ENCODE data around the gene MACC1.
"Not testable (repeated sequence)": the region's sequence is repeated elsewhere in the genome, so short reads cannot be mapped to it uniquely, and the experiment has no call there.

Gene MACC1

GRCh38 chr7:20229081-20229480 is 11.9 kb upstream of the MACC1 start:
- DNase-seq (ENCODE audit: low read depth) = no peak

DNA sequence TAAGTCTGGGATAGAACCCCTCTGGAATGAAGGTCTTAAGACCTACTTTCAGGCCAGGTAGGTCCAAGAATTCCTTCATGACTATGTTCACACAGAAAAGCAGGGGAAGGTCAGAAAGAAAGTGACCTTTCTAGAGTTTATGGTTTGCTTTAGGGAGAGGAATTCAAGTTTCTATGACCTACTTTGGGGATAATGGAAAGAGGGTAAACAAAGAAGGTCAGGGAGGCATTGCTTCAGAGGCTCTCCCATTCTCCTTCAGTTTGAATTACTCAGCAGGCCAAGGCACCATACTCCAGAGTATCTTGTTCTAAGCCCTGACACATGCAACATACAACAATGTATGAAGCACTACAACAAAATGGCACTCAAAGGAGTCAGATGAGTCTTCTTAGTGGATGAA is 11.5 kb upstream of the MACC1 start:
- DNase-seq (ENCODE audit: low read depth) = no peak

GRCh38 chr7:20227291-20227795 is 10.2 kb upstream of the MACC1 start:
- DNase-seq (ENCODE audit: low read depth) = no peak

- DNase-seq (ENCODE audit: low read depth) = no peak
Observed at GRCh38 chr7:20226860-20227259, 9.7 kb upstream of the MACC1 start.

DNA sequence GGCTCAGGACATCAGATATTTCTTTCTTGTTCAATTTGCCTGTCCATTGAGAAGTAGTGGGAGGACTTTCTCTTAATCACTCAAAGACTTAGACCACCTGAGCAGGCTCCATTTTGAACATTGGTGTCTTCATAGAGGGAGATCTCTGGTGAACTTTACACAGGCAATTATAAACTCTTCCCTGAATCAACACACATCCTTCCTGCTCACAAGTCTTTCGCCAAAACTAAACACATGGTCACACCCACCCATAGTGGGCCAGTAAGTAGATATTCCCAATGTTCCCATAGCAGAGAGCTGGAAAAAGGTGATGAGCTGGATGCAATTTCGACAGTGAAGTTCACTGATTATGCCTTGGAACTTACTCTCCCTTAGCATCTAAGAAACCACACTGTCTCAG is 8.2 kb upstream of the MACC1 start:
- no peak for DNase-seq (ENCODE audit: low read depth)

- no peak for DNase-seq (ENCODE audit: low read depth)
Observed at GRCh38 chr7:20224025-20224424, 6.8 kb upstream of the MACC1 start.

- no peak for DNase-seq (ENCODE audit: low read depth)
Observed at GRCh38 chr7:20223356-20223755, 6.2 kb upstream of the MACC1 start.

DNA sequence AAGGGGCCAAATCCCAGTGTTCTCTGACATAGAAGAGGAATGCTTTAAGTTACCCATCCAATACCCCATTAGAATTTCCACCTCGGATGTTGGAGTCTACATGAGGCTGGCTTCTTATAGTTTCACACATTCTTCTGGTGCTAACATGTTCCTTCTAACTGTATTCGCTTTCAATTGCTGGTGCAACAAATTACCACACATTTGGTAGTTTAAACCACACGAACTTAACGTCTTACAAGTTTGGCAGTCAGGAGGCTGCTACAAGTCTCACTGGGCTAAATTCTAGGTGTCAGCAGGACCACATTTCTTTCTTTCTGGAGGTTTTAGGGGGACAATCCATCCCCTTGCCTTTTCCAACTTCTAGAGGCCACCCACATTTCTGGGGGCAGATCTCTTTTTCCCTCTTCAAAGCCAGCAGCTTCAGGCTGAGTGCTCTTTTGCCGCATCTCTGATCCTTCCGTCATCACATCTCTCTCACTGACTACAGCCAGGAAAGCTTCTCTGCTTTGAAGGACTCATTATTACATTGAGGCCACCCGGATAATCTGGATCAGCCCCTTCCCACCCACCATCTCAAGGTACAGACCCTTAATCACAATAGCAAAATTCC is 5.1 kb upstream of the MACC1 start:
- no peak for DNase-seq (ENCODE audit: low read depth)

DNA sequence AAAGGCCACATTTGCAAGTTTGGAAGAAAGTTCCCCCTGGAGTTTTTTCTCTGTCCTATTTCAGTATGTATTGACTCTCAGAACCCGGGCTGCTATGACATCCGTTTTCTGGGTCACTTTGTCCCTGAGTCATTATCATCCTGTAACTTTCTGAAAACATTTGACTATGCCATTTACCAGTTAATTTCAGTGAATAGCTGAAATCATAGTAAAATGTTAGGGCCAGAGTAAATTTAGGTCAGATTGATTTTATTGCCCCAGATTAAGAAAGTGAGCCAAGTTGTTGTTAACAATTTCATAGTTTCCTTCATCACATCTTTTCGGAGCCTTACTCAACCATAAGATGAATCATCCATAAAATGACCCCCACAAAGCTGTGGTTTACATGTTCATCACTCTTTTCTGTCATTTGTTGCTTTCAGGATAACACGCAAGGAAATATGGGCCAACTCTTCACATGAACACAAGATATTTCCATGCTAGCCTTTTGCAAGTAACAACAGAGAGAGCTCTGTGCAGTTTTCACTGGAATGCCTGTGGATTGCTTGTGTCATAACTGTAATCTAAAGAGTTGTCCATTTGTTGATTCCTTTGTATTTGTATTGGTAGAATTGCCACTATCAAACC is 3.9 kb upstream of the MACC1 start:
- no peak for DNase-seq (ENCODE audit: low read depth)

GRCh38 chr7:20220293-20220761 is 3.1 kb upstream of the MACC1 start:
- DNase-seq (ENCODE audit: low read depth) = no peak

GRCh38 chr7:20219446-20220292 is 2.5 kb upstream of the MACC1 start:
- DNase-seq (ENCODE audit: low read depth) = no peak

DNA sequence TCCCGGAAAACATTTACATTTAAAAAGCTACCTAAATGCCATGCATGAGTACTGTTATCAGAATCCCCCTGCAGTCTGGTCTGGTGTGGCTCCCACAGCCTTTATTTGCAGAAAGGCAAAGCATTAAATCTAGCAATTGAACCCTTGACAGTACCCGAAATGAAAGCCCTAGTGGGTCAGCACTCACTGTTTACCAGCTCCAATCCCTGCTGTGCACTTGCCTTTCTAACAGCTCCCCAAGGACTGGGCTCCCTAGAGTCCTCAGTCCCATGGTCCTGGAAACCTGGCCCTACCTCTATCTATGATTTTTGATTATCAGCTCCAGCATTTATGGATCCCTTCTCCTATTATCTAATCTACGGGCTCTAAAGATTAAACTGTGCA is 1.9 kb upstream of the MACC1 start:
- no peak for DNase-seq (ENCODE audit: low read depth)

GRCh38 chr7:20218279-20218678 is 1.1 kb upstream of the MACC1 start:
- DNase-seq (ENCODE audit: low read depth) = no peak

GRCh38 chr7:20216406-20217036 is 663 bp downstream of the MACC1 start:
- DNase-seq (ENCODE audit: low read depth) = no peak

DNA sequence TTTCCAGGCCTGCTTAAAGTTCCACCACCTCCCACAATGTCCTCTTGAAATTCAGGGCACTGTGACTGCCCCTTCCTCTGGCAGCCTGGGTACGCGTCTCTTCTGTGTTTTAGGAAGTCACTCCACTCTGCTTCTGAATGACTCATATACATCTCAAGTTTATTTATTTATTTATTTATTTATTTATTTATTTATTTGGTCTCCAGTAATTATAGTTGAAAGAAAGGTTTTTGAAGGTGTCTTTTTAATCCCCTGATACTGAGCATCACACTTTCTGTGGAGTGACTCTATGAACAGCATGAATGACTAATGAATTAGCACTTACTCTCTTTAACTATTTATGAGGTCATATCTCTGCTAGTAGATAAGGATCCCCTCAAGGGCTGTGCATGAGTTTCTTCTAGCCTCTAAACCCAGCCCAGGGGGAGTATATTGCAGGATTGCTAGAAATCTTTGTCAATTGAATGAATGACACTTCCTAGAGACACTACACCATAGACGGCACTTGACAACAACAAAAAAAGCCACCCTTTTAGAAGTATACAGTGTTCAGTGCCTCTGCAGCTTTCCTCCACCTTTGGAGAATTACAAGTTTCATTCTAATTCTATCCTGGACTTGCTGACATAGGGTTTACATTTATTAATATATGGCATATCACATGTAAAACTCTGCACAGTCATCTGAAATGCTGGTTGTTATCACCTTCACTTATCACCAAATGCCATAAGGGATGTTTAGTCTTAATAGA is 2.1 kb downstream of the MACC1 start:
- no peak for DNase-seq (ENCODE audit: low read depth)

DNA sequence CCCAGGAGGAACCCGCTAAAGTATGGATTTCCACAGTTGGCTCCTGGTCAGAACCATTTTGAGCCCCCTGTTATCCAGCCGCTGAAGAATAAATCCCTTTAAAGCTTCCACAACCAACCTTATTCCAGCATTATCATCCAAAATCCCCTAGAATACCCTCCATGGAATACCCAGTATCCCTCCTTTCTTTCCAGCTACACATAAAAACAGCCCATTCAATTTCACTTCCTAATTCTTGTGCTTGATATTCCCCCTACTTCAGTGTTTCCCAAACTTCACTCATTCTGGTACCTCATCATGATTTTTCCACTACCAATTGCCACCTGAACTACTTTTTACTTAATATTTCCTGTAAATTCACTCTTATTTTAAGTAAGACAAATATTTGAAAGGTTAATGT is 3.1 kb downstream of the MACC1 start:
- no peak for DNase-seq (ENCODE audit: low read depth)

DNA sequence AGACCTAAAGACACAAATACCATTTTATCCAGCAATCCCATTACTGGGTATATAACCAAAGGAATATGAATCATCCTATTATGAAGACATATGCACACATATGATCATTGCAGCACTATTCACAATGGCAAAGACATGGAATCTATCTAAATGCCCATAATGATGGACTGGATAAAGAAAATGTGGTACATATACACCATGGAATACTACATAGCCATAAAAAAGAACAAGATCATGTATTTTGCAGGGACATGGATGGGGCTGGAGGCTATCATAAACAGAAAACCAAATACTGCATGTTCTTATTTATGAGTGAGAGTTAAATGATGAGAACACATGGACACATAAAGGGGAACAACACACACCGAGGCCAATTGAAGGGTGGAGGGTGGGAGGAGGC is 3.8 kb downstream of the MACC1 start:
- DNase-seq (ENCODE audit: low read depth) = no peak

DNA sequence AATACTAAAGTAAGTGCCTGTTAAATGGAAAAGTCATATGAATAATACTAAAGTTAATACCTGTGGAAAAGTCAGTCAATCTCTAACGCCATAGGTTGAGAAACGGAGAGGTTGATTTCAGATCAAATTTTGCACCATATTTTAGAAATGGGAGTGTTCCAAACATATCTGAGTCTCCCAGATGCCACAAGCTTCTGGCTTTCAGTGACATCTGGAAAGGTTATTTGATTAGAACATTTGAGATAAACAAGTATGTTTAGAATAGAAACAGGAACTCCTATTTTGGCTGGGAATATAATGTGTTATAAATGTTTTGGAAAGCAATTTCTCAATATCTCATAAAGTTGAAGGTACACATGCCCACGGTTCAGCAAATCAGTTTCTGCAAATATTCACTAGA is 5.8 kb downstream of the MACC1 start:
- no peak for DNase-seq (ENCODE audit: low read depth)

DNA sequence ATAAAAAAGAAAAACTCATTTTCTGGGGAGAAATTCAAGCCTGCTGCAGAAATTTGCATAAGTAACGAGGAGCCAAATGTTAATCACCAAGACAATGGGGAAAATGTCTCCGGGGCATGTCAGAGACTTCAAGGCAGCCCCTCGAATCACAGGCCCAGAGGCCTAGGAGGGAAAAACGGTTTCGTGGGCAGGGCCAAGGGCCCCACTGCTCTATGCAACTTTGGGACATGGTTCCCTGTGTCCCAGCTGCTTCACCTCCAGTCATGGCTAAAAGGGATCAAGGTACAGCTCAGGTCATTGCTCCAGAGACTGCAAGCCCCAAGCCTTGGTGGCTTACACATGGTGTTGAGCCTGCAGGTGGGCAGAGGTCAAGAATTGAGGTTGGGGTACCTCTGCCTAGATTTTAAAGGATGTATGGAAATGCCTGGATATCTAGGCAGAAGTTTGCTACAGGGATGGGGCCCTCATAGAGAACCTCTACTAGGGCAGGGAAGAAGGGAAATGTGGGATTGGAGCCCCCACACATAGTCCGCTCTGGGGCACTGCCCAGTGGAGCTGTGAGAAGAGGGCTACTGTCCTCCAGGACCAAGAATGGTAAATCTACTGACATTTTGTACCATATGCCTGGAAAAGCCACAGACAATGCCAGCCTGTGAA is 8.4 kb downstream of the MACC1 start:
- no peak for DNase-seq (ENCODE audit: low read depth)

GRCh38 chr7:20207811-20208210 is 9.4 kb downstream of the MACC1 start:
- not testable (repeated sequence) for DNase-seq (ENCODE audit: low read depth)

All from stimulated activated CD8-positive, alpha-beta memory T cell treated with anti-CD3 and anti-CD28 coated beads, Interleukin-15, amount 100 ng/mL, for 1 hour (primary cell).